CD4-positive, alpha-beta T cell treated with Interleukin-17A for 4 hours (primary cell): ENCODE measurements around the gene WIPF1.
"Not testable (repeated sequence)": the region's sequence is repeated elsewhere in the genome, so short reads cannot be mapped to it uniquely, and the experiment has no call there.

ENCODE experiments used
- DNase-seq: peaks from one replicate; pipeline ENCODE4 v3.0.0-alpha.2; 2020; ENCODE audit warnings: mixed read lengths

Gene WIPF1

GRCh38 chr2:174570318-174570958 is 27.2 kb downstream of the WIPF1 start:
- no peak for DNase-seq

GRCh38 chr2:174569678-174570077 is 27.9 kb downstream of the WIPF1 start:
- no peak for DNase-seq

DNA sequence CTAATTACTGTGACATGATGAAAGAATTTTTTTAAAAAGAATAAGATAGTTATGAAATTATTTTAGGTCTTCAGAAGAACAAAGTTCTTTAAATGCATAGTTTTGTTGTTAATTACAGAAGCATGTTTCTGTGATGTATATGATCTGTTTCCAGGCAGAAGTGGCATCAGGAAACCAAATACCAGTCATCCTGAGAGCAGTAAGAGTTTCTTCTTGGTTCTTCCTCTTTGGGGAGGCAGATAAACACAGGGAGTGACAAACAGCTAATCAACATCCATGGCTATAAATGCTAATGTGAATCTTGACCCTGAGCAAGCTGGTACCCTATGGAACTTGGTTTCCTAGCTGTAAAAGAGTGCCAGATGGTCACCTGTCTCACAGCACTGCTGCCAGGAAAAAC is 29.2 kb downstream of the WIPF1 start:
- DNase-seq = no peak

DNA sequence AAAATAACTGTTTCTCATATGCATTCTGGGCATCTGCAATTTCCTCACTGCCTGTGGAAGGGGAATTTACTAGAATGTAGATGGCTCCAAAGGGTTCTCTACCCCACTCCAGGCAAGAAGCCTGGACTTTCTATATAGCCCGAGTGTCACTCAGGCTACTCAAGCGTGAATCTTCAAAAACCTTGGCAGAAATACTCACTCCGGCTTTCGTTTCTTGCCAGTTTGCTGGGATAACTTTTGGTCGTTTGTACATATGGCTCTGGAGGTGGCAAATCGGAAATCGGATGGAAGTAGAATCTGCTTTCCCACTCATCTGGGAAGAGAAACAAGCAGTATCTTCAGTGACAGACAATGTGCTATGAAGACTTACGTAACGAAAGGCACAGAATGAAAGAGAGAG is 30.7 kb downstream of the WIPF1 start:
- no peak for DNase-seq

DNA sequence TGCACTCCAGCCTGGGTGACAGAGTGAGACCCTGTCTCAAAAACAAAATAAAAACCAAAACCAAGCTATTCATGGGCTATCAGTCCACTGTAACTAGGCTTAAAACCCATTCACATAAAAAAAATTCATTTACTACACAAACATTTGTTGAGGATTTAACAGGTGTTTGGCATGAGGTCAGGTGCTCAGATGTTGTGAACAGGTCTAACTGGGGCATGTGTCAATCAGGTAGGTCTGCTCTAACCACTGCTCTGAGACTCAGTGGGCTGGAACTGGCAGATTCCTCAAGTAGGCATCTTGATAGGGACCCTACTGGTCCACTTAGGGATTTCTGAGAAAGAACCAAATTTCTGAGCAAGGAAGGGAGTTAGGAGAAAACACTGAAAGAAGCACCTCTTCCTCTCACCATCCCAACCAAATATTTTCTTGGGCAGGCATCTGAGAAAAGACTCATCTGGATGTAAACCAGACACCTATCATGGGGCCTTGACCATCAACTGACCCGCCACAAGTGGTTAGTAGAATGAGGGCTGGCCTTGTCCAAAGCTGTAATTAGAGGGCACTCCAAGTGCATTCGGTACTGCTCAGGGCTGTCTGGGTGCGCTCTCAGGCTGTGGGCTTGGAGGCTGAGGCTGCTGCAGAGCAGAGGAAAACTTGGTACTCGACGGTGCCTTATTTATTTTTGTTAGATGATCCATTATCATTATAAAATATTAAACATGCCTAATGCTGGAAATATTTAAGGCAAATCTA is 33.9 kb downstream of the WIPF1 start:
- DNase-seq = no peak

DNA sequence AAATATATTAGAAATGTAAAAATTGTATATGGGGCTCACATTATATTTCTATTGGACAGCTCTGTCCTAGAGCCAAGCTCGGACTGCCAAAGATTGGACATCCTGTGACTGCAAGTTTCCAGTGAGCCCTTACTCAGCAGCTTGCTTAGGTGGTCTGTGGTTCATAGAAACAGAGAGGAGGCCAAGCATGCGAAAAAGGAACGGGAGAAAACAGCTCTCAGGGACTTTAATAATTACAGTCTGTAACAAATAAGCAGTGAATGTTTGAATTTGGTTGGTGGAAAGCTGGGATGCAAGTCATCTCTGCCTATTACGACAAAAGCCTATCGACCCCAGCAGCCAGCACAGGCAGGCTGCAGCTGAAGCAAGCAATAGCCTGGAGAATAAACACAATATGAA is 35.6 kb downstream of the WIPF1 start:
- no peak for DNase-seq

DNA sequence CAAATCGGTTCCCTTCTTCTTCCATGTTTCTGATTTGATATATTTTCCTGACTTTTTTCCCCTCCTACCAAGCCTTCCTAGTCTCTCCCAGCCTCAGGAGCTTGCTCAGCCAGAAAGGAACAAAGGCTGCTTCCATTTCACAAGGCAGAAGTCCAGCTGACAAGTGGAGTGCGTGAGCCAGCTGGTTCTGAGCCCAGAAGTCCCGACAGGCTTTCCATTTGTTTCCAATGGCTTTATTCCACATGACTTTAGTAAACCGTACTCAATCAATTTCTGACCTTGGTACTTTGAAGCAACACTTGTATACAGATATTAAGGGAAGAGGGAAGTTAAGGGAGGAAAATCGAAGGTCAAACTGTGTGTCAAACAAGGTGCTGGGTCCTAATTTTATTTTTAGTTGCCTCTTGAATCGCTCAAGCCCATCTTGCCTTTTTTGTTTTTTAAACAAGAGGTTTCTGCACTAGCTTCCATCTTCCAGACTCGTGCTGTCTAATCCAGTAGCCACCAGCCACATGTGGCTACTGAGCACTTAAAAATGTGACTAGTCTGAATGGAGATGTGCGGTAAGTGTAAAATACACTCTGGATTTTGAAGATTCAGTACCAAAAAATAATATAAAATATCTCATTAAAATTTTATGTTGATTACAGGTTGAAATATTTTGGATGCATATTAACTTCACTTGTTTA is 36.2 kb downstream of the WIPF1 start:
- DNase-seq = no peak

DNA sequence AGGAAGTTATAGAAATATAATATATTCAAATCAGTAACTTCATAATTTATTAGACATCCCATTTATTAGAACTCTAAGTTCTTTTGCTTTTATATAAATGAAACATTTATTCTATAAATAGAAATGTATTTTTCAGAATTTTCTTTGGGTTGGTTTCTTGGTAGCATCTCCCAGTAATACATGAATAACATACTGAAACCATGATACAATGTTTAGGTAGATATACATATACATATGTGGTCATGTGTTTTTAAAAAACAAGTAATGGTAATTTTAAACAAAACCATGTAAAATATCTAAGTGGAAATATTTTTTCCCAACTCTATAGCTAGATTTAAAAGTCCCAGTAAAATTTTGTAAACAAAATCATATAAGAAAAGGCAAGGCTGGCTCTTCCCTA is 36.9 kb downstream of the WIPF1 start:
- no peak for DNase-seq

DNA sequence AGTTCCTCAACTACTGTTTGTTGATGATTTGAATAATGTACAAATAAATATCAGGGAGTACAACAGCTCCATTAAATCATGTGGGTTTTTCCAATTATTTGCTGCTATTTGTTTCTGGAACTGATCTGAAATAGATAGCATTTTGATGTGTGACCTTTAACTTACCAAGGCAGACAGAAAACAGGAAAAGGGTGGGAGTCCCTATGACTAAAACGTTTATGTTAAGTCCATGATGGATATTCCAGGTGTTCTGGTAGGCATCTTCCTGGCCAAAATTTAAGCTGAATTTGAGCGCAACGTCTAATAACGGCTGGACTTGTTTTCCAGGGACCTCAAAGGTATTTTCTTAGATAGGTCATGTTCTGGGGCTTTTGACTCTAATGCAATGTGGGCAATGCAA is 41.6 kb downstream of the WIPF1 start:
- DNase-seq = no peak

DNA sequence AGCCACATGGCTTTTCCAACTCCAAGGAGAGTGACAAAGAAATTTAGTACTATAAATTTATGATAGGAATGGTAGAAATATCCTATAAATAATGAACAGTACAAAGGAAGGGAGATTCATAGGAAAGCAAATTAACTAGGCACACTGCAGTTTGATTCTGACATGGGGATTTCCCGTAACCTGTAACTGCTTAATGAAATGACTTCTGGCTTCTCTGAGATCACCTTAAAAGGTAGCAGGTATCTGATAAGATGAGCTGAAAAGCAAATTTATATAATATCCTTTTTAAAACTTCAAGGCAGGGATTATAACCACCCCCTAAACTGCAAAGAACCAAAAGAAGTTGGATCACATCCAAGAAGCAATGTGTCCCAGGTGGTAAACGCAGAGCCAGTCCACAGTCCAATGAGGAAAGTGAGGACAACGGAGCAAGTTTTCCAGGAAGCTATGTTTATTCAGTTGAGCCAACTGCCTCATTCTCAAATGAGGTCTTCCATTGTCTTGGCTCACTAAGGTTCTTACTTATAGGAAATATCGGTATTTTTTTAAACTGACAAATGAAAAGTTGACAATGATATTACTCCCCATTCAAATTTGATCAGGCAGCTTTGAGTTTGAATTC is 43.0 kb downstream of the WIPF1 start:
- DNase-seq = no peak

- peak; percentile 54 for DNase-seq
These were observed 43.7 kb downstream of the WIPF1 start for GRCh38 chr2:174553811-174554493.

DNA sequence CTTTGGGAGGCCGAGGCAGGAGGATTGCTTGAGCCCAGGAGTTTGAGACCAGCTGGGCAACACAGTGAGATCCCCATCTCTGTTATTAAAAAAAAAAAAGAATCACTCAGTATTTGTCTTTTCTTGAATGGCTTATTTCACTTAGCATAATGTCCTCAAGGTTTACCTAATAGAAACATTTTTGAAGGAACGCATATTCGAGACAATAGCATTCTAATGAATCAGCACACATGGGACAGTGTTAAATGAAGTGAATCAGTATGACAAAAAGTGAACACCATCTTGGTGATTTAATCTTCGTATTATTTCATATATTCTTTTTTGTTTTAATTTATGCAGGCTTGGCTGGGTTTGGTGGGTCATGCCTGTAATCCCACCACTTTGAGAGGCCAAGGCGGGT is 44.7 kb downstream of the WIPF1 start:
- DNase-seq = no peak

- no peak for DNase-seq
These were observed 45.9 kb downstream of the WIPF1 start for GRCh38 chr2:174551697-174552096.

GRCh38 chr2:174548646-174549045 is 49.0 kb downstream of the WIPF1 start:
- not testable (repeated sequence) for DNase-seq

DNA sequence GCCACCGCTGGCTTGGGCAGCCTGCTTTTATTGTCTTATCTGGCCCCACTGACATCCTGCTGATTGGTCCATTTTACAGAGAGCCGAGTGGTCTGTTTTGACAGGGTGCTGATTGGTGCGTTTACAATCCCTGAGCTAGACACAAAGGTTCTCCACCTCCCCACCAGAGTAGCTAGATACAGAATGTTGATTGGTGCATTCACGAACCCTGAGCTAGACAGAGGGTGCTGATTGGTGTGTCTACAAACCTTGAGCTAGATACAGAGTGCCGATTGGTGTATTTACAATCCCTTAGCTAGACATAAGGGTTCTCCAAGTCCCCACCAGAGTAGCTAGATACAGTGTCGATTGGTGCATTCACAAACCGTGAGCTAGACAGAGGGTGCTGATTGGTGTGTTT is 49.6 kb downstream of the WIPF1 start:
- not testable (repeated sequence) for DNase-seq

DNA sequence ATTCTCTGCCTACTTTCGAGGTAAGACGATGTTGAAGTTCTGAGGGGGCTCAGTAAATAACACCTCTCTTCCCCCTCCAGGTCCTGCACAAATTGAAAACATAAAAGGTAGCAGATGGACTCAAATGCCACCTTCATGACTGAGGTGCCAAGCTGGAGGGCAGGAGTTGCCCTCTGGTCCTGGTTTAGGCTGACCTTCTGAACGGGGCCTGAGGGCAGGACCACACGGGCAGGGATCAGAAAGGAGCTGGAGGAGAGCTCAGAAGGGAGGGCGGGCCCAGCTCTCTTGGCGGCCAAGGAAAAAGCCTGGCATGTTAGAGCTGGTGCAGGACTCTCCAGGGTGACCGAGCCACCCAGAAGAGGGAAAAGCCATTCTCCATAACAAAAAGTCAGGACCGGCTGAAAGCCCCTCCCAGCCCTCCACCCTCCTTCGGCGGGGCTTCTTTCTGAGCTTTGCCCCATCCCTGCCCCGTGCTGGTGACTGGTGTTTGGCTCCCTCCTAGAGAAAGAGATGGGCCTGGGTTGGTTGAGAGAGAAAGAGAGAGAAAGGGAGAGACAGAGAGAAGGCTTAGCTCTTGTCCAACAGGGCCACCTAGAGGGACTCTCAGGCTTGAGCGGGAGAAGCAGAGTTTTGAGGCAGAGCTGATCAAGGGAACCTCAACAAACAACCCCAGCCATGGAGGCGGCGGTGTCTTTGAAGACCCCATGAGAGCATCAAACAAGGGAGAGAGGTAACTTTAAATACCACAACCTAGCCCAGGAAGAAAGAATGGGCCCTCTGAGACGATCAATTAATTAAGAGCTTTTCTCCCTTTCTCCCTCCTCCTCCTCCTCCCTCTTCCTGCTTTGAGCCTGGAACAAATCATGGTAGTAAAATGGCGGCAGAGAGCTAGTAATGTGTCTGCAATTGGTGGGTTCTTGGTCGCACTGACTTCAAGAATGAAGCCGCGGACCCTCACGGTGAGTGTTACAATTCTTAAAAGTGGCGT is 50.8 kb downstream of the WIPF1 start:
- DNase-seq = peak; percentile 38

DNA sequence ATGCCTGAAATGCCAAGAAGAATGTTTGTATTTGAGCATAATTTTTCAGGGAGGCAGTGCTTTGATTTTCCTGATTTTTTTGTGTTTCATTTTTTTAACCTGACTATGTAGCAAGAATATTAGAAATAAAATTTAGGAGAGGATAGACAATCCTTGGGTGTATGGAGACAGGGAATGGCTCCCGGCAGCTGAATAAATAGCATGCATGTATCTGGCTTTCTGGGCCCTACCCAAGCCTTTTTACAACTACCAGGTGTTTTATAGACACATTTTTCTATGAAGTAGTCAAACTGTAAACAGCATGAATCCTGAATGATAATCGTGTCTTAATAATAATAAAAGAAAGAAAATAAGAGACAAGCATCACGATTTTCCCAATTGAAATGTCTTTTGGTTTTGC is 52.4 kb downstream of the WIPF1 start:
- DNase-seq = no peak

DNA sequence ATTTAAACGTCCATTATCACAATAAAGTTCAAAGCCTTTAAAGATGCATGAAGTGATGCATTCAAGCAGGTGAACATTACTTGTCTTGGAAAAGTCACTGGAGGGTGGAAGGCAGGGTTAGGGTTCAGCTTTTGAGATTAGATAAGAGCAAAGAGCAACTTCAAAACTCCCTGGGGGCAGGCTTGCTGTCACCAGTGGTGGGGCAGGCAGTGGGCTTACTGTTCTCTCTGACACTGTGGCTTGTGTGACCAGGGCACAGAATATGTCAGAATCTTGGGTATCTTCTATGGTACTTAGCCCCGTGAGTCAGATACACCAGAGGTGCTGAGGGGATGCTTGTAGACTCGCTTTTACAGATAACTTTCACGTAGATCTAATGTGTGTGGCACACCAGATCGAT is 52.8 kb downstream of the WIPF1 start:
- no peak for DNase-seq

- no peak for DNase-seq
These were observed 53.4 kb downstream of the WIPF1 start for GRCh38 chr2:174544156-174544555.

- DNase-seq = no peak
These were observed 56.7 kb downstream of the WIPF1 start for GRCh38 chr2:174540893-174541292.

DNA sequence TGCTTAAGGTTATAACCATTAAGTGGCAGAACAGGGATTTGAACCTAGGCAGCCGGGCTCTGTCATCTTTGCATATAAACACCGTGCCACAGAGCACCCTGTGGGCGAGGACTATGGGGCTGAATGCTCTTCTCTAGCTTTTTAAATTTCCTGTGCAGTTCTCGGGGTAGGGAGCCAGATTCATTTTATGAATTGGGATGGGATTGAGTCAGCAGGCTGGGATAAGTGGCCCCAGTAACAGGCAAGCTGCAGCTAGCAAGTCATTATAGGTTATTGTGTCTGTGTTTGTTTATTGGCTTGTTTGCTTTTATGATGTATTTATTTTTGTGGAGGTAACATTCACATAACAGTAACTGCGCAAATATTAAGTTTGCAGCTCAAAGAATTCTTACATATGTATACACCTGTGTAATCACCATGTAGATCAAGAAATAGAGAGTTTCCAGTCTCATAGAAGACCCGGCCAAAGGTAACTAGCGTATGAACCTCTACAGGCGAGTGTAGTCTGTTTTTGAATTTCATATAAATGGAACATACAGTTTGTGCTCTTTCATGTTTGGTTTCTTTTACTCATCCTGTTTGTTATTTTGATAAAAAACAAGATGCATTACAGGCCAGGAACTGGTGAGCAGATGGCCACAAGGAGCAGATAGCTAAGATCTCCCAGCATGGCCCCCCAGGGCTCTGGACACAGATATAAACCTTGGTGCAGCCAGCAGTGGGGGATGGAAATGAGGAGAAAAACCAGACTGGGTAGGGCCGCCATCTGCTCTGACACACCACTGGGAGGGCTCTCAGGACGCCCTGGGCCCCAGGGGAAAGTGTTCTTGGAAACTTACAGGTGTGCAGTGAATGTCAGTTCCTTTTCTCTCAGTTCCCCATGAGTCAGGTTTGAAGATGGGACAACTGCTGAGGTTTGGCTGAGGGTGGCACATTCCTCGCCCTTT is 61.6 kb downstream of the WIPF1 start:
- no peak for DNase-seq
